ENCODE measurements around the gene ACTN4. TPM values are rescaled to one million over a fixed set of nuclear protein-coding genes. Genes with fewer than 3 reads are reported as not detected.
A peak's percentile ranks its signal among the peaks of the same experiment; 100 is the strongest.

Gene ACTN4
- polyA plus RNA-seq, 4 donors, result 655 to 698 (median 680) TPM

DNA sequence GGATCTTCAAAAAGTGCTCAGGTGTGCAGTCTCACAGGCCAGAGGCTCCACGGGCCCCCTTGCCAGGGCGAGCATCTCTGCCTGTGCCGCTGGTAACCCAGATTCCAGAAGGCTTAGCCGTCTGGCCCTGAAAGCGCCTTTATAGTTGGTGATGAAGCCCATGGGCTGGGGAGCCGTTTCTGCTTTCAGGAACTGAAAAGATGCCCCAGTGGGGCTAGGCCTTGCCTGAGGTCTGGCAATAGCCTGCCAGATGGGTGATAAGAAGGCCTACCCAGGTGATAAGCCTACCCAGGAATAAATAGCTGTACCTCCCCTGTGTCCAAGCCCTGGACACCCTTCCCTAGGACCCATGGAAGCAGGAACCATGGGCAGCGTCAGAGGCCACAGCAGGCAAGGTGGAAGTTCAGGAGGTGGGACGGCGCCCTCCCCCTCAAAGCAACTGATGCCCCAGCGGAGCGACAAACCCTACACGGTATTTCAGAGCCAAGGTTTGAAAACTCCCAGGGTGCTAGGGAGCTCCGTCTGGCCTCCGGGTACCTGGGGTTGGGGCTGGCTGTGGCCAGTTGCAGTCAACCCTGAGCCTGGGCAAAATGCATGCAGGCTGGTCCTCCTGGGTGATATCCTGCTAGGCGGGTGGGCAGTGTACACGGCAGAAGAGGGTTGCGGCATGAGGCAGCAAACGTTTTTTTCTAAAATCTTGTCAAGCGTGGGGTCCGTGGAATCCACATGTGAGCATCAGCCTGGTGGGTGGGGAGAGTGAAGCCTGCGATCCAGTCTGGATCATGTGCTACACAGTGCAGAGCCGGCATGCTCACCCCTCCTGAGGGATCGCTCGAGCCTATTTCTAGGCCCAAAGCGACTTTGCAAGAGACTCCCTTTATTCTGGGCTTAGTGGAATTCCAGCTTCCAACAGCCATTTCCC lies 45.3 kb downstream of the ACTN4 start:
- no peak for DNase-seq (ENCODE audit: low read depth in 4 of 4, low spot score in 2 of 4)

DNA sequence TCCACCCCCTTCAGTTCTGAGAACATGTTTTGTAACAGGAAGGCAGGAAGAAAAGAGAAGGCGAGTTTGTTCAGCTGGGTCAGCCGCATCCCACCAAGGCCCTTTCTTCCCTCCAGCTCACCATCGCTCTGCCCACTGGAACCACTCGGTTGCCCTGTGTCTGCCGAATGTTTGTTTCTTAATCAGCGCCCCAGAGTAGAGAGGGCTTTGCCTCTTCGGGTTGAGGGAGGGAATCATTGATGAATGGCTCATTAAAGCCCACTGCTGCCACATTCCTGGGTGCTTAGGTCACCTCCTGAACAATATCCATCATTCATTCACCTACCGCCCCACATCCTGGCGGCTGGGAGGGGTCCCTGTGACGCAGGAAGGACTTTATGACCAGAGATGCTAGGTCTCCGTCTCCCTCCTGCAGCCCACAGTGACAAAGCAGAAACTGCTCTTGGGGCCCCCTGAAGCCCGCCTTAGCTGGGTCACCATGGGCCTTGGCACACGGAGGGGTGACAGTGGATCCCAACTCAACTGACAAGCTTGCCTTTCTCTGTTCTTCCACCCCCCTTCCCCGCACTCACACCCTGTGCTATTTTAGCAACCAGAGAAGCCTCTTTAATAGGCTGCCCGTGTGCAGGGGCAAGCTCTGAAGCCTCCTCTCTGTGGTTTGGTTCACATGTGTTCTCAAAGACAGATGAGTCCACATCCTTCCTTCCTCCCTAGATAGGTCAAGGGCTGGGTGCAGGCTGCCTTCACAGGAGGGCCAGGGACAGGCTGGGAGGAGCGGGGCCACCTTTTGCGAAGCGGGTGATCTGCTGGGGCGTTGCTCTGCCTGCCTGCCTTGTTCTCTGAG lies 46.2 kb downstream of the ACTN4 start:
- DNase-seq (ENCODE audit: low read depth in 4 of 4, low spot score in 2 of 4), result peak in 2 of 4 donors; percentile 69 to 79

DNA sequence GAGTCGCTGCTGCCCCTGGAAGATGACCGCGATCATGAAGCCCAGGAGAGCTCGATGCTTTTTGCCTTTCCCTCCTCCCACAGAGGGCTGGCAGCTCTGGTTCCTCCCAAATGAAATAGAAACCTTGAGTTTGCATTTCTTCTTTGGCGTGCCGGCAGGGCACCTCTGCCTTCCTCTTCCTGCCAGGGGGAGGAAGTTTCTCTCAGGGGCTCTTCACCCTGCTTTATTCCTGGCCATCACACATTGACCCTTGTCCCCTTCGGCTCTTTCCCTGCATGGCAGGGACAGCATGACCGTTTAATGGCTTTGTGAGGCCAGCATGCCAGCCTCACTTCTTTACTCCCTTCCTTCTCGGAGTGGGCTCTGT lies 47.9 kb downstream of the ACTN4 start:
- no peak for DNase-seq (ENCODE audit: low read depth in 4 of 4, low spot score in 2 of 4)

DNA sequence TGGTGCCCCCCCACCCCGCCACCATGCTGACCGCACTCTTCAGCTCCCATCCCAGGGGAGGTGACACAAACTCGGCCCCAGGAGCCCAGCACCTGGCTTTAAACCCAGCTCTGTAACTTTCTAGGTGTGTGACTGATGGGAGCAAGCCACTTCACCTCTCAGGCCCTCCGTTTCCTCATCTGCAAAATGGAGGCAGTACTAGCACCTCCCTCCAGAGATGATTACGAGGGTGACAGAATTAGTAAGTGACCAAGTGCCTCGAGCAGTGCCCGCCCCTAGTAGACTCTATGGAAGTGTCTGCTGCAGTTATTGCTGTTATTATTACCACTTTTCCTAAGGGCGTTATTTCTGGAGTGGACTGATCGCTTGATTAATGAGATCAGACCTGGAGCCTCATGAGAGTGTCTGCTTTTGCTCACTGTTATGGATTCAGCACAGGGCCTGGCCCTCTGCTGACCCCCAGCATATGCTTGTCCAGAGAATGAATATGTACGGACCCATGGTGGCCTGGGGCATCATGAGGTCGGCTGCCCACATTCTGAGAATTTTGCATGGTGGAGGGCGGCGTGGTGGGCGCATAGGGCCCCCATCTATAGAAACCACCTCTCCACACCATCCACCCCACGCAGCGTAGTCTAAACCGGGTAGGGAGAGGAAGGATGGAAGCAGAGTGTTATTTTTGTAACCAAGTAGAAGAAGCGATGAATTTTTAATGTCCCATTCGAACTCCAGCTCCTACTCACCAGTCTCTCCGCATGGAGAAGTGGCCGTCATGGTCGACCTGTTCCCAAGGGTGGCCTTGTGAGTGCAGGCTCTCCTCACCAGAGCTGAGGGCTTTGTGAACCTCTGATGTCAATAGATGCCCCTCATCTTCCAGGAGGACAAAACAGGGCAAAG lies 48.6 kb downstream of the ACTN4 start:
- DNase-seq (ENCODE audit: low read depth in 4 of 4, low spot score in 2 of 4), result no peak

DNA sequence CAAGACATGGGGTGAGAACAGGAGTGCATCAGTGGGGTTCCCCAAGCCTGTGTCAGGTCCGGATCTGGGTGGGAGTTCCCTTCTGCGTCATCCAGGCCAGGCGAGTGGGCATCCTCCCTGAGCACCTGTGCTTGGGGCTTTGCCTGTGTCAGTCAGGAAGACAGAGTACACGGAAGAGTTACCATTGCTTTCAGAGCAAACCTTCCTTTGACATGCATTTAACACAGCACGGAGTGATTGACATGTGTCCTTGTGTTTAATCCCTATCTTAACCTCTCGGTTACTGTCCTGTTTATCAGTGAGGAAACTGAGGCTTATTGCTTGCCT lies 49.2 kb downstream of the ACTN4 start:
- no peak for DNase-seq (ENCODE audit: low read depth in 4 of 4, low spot score in 2 of 4)

DNA sequence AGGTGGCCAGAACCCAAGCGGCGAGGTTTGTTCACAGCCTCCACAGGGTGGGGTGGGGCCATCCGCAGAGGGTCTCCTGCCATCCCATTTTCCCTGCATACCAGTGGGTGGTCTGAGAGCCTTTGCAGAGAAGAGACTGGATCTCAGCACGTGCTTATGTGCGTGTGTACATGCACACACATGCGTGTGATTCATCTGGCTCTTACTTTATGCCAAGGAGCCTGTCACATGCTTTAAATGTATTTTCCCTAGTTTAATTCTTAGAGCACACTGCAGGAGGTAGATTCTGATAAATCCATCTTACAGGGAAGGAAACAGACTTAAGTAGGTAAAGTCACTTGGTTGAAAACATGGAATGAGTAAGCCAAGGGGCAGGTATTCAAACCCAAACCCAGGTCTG lies 49.7 kb downstream of the ACTN4 start:
- no peak for DNase-seq (ENCODE audit: low read depth in 4 of 4, low spot score in 2 of 4)

DNA sequence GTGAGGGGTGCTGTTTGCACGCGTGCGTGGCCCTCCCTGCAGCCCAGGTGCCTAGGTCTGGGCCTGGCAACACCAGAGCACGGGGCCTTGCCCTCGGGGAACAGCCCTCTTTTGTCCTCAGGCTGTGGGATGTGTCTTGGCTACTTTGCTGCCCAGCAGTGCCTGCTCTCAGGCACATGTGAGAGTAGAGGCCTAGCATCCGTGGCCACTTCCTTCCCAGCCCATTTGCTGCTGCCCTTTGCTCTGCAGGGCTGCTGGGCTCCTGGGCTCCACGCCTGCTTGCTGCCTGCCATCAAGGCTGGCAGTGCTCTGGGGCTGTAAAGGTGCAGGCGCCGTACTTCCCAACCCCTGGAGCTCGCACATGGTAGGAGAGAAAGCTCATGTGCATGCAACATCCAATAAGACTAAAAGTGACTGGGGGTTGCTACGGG lies 50.2 kb downstream of the ACTN4 start:
- no peak for DNase-seq (ENCODE audit: low read depth in 4 of 4, low spot score in 2 of 4)

DNA sequence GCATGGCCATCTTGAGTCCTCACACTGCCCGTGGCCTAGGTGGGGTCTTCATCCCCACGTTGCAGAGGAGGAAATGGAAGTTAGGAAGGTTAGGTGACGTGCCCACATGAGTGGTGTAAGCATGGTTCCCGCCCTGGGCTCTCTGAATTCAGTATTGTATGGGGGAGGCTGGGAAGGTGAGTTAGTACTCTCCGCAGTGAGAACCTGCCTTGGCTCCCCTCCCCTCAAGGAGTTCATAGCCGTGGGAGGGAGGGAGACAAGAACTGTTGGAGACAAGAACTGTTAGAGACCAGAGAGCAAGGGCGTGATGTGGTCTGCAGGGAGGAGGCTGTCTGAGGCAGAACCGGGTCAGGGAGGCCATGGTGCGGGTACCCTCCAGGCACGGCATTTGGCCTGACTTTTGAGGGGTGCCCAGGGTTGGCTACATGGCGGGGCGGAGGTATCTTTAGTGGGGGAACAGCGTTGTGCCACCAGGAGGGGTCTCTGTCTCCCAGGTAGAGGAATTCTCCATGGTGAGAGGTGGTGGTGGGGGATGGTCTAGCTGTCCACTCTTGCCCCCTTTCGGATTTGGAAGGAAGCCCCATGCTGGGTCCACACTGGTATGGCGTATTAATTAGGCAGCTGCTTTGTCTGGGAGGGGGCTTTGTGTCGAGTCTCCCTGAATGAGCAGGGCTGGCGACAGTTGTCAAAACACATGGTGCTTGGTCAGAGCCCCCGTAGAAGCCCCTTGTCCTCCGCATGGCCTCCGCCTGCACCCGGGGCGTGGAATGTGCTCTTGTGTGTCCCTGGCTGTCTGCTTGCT lies 51.0 kb downstream of the ACTN4 start:
- no peak for DNase-seq (ENCODE audit: low read depth in 4 of 4, low spot score in 2 of 4)

DNA sequence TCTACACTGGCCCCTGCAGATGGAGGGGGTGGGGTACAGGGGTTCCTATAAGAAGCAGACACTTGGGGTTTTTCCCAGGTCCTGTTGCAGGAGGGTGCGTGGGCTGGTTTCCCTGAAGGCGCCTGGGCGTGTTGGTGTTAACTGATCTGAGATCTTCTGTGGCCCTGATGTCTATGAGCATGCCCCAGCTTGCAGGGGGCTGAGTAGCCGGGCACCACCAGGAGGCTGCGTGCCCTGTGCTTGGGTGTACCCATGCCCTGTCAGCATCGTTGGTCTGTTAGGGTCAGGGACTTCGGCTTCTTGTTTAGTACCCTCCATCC lies 51.5 kb downstream of the ACTN4 start:
- DNase-seq (ENCODE audit: low read depth in 4 of 4, low spot score in 2 of 4), result no peak

DNA sequence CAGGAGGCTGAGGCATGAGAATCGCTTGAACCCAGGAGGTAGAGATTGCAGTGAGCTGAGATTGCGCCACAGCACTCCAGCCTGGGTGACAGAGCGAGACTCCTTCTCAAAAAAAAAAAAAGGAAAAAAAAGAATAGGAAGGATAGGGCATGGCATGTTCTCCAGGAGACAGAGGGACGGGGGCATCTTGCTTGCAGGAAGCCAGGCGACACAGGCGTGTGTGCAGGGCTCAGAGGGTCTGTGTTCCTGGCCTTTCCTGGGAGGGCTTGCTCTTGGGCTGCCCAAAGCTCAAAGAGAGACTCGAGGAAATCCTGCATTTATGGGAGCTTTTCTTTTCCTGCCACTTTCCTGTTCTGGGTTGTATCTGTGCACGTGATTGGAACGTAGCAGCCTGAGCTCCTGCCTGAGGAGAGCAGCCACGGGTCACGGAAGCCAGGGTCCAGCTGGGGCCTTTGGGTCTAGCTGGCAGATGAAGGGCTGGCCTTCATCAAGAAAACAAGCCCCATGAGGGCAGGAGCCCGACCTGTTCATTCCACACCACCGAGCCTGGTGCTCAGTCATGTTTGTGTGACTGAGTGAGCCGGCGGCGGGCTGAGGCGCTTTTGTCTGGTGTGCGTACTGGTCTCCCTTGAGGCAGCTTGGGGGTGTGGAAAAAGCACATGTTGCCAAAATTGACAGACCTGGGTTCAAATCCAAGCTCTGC lies 52.3 kb downstream of the ACTN4 start:
- no peak for DNase-seq (ENCODE audit: low read depth in 4 of 4, low spot score in 2 of 4)

DNA sequence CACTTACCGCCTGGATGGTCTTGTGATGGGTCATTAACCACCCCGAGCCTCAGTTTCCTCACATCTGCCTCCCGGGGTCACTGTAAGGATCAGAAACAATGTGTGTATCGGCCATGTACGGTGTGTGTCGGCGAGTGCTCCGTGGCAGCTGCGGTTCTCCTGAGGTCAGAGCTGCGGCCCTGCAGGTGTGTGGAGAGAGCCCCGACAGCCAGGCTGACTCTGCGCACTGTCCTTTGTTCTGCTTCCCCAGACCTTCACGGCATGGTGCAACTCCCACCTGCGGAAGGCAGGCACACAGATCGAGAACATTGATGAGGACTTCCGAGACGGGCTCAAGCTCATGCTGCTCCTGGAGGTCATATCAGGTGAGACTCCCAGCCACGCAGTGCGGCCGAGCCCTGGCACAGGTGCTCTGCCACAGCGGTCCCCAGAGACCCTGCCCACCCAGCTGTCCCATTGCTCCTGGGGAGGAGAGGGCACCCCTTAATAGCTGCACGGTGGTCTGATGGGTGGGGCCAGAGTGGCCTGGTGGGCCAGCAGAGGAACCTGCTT lies 53.0 kb downstream of the ACTN4 start:
- no peak for DNase-seq (ENCODE audit: low read depth in 4 of 4, low spot score in 2 of 4)

DNA sequence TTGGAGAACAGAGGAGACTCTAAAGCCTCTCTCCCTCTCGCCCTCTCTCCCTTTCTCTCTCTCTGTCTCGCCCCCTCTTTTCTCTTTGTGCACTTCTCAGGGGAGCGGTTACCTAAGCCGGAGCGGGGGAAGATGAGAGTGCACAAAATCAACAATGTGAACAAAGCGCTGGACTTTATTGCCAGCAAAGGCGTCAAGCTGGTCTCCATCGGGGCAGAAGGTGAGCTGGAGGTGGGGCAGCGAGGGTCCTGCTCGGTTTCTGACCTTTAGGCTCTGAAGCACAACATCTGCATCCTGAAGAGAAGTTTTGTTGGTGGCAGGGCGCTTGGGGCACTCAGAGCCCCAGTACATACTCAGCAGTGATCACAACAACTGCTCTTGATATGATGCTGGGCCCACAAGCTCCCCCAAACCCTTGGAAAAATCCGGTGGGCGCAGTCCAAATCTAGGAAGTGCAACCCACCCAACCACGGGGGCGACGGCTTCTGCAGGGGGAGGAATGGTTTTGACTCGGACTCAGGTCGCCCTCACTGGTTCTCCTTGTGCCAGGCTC lies 53.5 kb downstream of the ACTN4 start:
- no peak for DNase-seq (ENCODE audit: low read depth in 4 of 4, low spot score in 2 of 4)

DNA sequence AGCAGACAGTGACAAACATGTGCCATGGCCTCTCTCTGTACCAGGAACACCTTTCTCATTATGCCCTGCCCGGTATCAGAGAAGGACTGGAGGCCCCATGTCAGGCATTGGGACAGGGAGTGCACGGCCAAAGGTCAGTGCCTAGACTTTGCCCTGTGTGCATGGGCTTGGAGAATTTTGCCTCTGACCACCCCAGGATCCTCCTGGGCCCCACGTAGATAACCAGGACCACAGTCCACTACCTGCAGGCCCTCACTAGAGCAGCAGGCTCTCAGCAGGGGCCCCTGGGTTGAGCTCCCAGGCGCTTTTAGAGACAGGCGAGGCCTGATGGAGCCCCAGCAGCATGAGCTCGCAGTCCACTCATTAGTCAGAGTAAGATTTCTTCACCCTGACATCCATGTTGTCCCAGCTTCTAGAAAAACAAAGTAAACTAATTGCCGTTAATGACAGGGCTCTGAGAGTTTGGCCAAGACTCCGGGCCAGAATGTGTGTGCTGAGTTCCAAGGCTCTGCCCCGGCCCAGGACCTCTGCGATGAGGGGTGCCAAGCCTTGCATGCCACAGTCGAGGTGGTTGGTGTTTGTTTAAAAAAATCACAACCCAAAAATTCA lies 54.1 kb downstream of the ACTN4 start:
- DNase-seq (ENCODE audit: low read depth in 4 of 4, low spot score in 2 of 4), result no peak

DNA sequence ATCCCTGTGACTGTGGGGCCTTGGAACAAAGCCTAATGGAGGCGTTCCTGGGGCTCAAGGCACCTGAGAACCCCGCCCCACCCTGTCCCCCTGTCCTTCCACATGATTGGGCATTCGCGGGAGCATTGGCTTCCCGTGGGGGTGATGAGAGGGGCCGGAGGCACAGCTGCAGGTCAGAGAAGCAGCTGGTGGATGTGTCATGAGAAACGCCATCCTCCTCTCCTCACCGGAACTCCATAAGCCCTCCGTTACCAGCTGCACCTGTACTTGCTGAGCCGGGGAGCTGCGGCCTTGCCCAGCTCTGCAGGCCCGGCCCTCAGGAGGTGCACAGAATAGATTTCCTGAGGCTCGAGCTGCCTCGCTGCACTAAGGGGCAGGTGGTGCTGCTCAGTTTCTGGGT lies 54.8 kb downstream of the ACTN4 start:
- no peak for DNase-seq (ENCODE audit: low read depth in 4 of 4, low spot score in 2 of 4)

DNA sequence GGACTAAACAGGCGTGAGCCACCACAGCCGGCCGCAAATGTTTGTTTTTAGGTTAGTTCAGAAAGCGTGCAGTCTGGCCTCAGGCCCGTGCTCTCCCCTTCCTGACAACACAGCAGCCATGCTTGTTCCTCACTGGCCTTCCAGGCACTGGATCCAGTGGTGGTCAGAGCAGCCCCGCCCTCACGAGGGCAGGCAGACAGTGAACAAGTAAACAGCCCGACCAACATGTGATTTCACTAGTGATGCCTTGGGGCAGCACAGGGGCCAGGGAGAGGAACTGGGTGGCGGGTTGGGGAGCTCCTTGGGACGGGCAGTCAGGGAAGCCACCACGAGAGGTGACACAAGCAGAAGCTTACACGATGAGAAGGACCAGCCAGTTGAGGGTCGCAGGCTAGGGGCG lies 56.1 kb downstream of the ACTN4 start:
- DNase-seq (ENCODE audit: low read depth in 4 of 4, low spot score in 2 of 4), result no peak

DNA sequence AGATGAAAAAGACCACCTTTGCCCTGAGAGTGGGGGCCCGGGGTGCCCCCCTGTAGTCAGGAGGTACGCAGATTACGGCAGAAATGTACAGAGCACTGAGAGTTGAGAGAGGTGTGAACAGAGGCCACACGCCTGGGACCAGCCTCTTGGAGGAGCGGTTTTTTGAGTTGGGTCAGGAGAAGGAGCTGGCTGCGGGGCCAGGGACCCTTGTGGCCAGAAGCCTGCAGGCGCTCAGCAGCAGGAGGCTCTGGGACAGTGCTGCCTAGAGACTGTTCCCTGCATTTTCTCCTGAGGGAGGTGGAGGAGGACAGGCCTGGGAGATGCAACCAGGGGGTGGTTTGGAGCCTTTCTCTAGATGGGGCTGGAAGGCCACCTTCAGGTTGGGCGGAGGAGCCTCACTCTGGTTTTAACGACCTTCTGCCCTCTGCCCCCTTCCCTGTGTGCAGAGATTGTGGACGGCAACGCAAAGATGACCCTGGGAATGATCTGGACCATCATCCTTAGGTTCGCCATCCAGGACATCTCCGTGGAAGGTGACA lies 57.1 kb downstream of the ACTN4 start:
- no peak for DNase-seq (ENCODE audit: low read depth in 4 of 4, low spot score in 2 of 4)

DNA sequence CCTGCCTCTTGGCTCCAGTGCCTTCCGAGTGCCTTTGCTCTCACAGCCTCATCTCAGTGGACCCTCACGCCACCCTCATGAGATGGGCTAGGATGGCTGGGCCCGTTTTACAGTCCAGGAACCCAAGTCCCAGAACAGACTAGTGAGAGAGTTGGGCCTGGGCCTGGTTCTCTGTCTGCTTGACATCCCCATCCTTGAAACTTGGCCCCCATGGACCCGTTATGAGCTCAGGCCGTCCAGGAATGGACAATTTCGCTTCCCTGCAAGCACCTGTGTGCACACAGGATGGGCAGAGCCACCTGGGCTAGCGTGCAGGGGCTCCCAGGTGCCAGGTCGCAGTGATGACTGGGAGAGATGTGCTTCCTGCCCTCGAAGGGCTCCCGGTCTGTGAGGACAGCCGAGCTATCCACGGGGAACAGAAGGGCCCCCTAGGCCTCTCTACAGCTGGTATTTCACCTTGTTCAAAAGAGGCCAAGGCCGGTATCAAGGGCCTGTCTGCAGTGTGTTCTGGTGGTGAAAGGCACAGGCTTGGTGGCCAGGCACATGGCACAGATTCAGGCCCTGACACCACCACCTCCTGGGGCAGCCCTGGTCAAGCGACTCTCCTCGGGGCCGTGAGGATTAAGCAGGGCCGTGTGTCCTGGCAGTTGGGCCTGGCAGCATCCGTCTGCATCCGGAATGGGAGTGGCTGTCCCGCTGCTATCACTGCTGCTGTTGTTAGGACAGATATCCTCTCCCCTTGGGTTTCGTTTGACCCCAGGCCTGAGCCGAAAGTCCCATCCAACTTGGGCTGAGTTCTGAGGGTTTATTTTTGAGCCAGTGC lies 58.0 kb downstream of the ACTN4 start:
- DNase-seq (ENCODE audit: low read depth in 4 of 4, low spot score in 2 of 4), result no peak

Measured in left renal cortex interstitium (tissue), 4 donors.